HG02973 (cell line): ENCODE results near the gene TEAD1.

Experiments
- ATAC-seq: cut with Tn5 transposase; IDR thresholded peaks from one replicate; pipeline ENCODE4 v1.9.1; 2021; ENCODE audit warnings: moderate library complexity; ENCODE audit not compliant: unreplicated experiment

The TEAD1 gene

GRCh38 chr11:12731841-12732336 lies 57.7 kb downstream of the TEAD1 start:
- ATAC-seq: no peak

GRCh38 chr11:12733091-12733490 lies 58.9 kb downstream of the TEAD1 start:
- no peak for ATAC-seq

GRCh38 chr11:12734625-12735024 lies 60.4 kb downstream of the TEAD1 start:
- ATAC-seq: no peak

- no peak for ATAC-seq
These were observed 61.0 kb downstream of the TEAD1 start for GRCh38 chr11:12735262-12735661.

- ATAC-seq: no peak
These were observed 62.8 kb downstream of the TEAD1 start for GRCh38 chr11:12737024-12737423.

- no peak for ATAC-seq
These were observed 67.5 kb downstream of the TEAD1 start for GRCh38 chr11:12741671-12742216.

GRCh38 chr11:12743834-12744449 lies 69.7 kb downstream of the TEAD1 start:
- no peak for ATAC-seq

- no peak for ATAC-seq
These were observed 70.7 kb downstream of the TEAD1 start for GRCh38 chr11:12744826-12745502.

GRCh38 chr11:12745787-12746186 lies 71.6 kb downstream of the TEAD1 start:
- ATAC-seq: no peak

- no peak for ATAC-seq
These were observed 72.4 kb downstream of the TEAD1 start for GRCh38 chr11:12746593-12747097.

GRCh38 chr11:12748561-12748960 lies 74.3 kb downstream of the TEAD1 start:
- no peak for ATAC-seq

- ATAC-seq: no peak
These were observed 75.2 kb downstream of the TEAD1 start for GRCh38 chr11:12749442-12749841.

- ATAC-seq: no peak
These were observed 76.0 kb downstream of the TEAD1 start for GRCh38 chr11:12750181-12750580.

GRCh38 chr11:12752868-12753524 lies 78.8 kb downstream of the TEAD1 start:
- ATAC-seq: no peak

GRCh38 chr11:12754021-12754420 lies 79.8 kb downstream of the TEAD1 start:
- ATAC-seq: no peak

GRCh38 chr11:12754582-12755234 lies 80.5 kb downstream of the TEAD1 start:
- no peak for ATAC-seq

- no peak for ATAC-seq
These were observed 81.6 kb downstream of the TEAD1 start for GRCh38 chr11:12755510-12756453.

- no peak for ATAC-seq
These were observed 82.2 kb downstream of the TEAD1 start for GRCh38 chr11:12756454-12756806.

GRCh38 chr11:12756867-12757266 lies 82.6 kb downstream of the TEAD1 start:
- no peak for ATAC-seq

GRCh38 chr11:12757416-12757815 lies 83.2 kb downstream of the TEAD1 start:
- ATAC-seq: no peak
